ENCODE data around the gene PGBD2. TPM values are rescaled to one million over a fixed set of nuclear protein-coding genes. Genes with fewer than 3 reads are reported as not detected.
"Not testable (repeated sequence)": the region's sequence is repeated elsewhere in the genome, so short reads cannot be mapped to it uniquely, and the experiment has no call there.

PGBD2 gene
- total RNA-seq, 1 experiment from 2014 or later: 5.7 TPM

GRCh38 chr1:248938173-248938809 is 32.3 kb downstream of the PGBD2 start:
- not testable (repeated sequence) for BruUV-seq (replicated peaks)

GRCh38 chr1:248944134-248944999 is 38.3 kb downstream of the PGBD2 start:
- H3K4me3 ChIP-seq (ENCODE audit: low read depth, low read length, poor library complexity, severe bottlenecking); H3K9me3 ChIP-seq (ENCODE audit: low read depth, low read length, poor library complexity, severe bottlenecking); BruUV-seq (replicated peaks); H3K27me3 ChIP-seq (replicated peaks; ENCODE audit: insufficient read depth, low read depth, low read length, poor library complexity); DNase-seq (ENCODE audit: low spot score); CTCF ChIA-PET; POLR2A ChIA-PET (ENCODE audit: low non-redundant PET); H3K27ac ChIP-seq (ENCODE audit: low read depth, low read length, poor library complexity, severe bottlenecking); H3K4me1 ChIP-seq (ENCODE audit: insufficient read depth, low read length, poor library complexity, severe bottlenecking); intact Hi-C loops (cut with micrococcal nuclease; ENCODE audit: unreplicated experiment); H3K36me3 ChIP-seq (ENCODE audit: insufficient read depth, low read length, poor library complexity, severe bottlenecking): not testable (repeated sequence)

More at GRCh38 chr1:248938173-248938809, 32.3 kb downstream of the PGBD2 start:
- H3K4me3 ChIP-seq (ENCODE audit: low read depth, low read length, poor library complexity, severe bottlenecking); H3K36me3 ChIP-seq (ENCODE audit: insufficient read depth, low read length, poor library complexity, severe bottlenecking); POLR2A ChIA-PET (ENCODE audit: low non-redundant PET); intact Hi-C loops (cut with micrococcal nuclease; ENCODE audit: unreplicated experiment); CTCF ChIA-PET; H3K4me1 ChIP-seq (ENCODE audit: insufficient read depth, low read length, poor library complexity, severe bottlenecking); H3K27ac ChIP-seq (ENCODE audit: low read depth, low read length, poor library complexity, severe bottlenecking); H3K9me3 ChIP-seq (ENCODE audit: low read depth, low read length, poor library complexity, severe bottlenecking); DNase-seq (ENCODE audit: low spot score); H3K27me3 ChIP-seq (replicated peaks; ENCODE audit: insufficient read depth, low read depth, low read length, poor library complexity): not testable (repeated sequence)

GRCh38 chr1:248945000-248945423 is 39.0 kb downstream of the PGBD2 start:
- H3K27me3 ChIP-seq (replicated peaks; ENCODE audit: insufficient read depth, low read depth, low read length, poor library complexity); H3K4me1 ChIP-seq (ENCODE audit: insufficient read depth, low read length, poor library complexity, severe bottlenecking); CTCF ChIA-PET; H3K36me3 ChIP-seq (ENCODE audit: insufficient read depth, low read length, poor library complexity, severe bottlenecking); H3K9me3 ChIP-seq (ENCODE audit: low read depth, low read length, poor library complexity, severe bottlenecking); POLR2A ChIA-PET (ENCODE audit: low non-redundant PET); intact Hi-C loops (cut with micrococcal nuclease; ENCODE audit: unreplicated experiment); DNase-seq (ENCODE audit: low spot score); BruUV-seq (replicated peaks); H3K4me3 ChIP-seq (ENCODE audit: low read depth, low read length, poor library complexity, severe bottlenecking); H3K27ac ChIP-seq (ENCODE audit: low read depth, low read length, poor library complexity, severe bottlenecking): not testable (repeated sequence)

GRCh38 chr1:248945453-248945852 is 39.4 kb downstream of the PGBD2 start:
- CTCF ChIA-PET; BruUV-seq (replicated peaks); intact Hi-C loops (cut with micrococcal nuclease; ENCODE audit: unreplicated experiment); H3K36me3 ChIP-seq (ENCODE audit: insufficient read depth, low read length, poor library complexity, severe bottlenecking); H3K4me1 ChIP-seq (ENCODE audit: insufficient read depth, low read length, poor library complexity, severe bottlenecking); POLR2A ChIA-PET (ENCODE audit: low non-redundant PET); H3K27me3 ChIP-seq (replicated peaks; ENCODE audit: insufficient read depth, low read depth, low read length, poor library complexity); H3K4me3 ChIP-seq (ENCODE audit: low read depth, low read length, poor library complexity, severe bottlenecking); H3K9me3 ChIP-seq (ENCODE audit: low read depth, low read length, poor library complexity, severe bottlenecking); H3K27ac ChIP-seq (ENCODE audit: low read depth, low read length, poor library complexity, severe bottlenecking): not testable (repeated sequence)
- DNase-seq (ENCODE audit: low spot score): peak; percentile 28

GRCh38 chr1:248945856-248946416 is 39.9 kb downstream of the PGBD2 start:
- POLR2A ChIA-PET (ENCODE audit: low non-redundant PET); H3K36me3 ChIP-seq (ENCODE audit: insufficient read depth, low read length, poor library complexity, severe bottlenecking); H3K4me1 ChIP-seq (ENCODE audit: insufficient read depth, low read length, poor library complexity, severe bottlenecking); CTCF ChIA-PET; DNase-seq (ENCODE audit: low spot score); H3K9me3 ChIP-seq (ENCODE audit: low read depth, low read length, poor library complexity, severe bottlenecking); H3K27me3 ChIP-seq (replicated peaks; ENCODE audit: insufficient read depth, low read depth, low read length, poor library complexity); H3K4me3 ChIP-seq (ENCODE audit: low read depth, low read length, poor library complexity, severe bottlenecking); BruUV-seq (replicated peaks); intact Hi-C loops (cut with micrococcal nuclease; ENCODE audit: unreplicated experiment); H3K27ac ChIP-seq (ENCODE audit: low read depth, low read length, poor library complexity, severe bottlenecking): not testable (repeated sequence)

Other genes with a start within 250 kb of the PGBD2 start
- gene OR14I1, start 203.5 kb upstream of the PGBD2 start, total RNA-seq (2021): not detected in 2 replicates
- not detected in 2 replicates for gene LYPD8, start 150.5 kb upstream of the PGBD2 start, total RNA-seq (2021)
- 26.7 and 28.6 TPM in 2 replicates for gene SH3BP5L, start 80.3 kb upstream of the PGBD2 start, total RNA-seq (2021)
- 21.6 and 24.0 TPM in 2 replicates for gene ZNF672, start 68.0 kb upstream of the PGBD2 start, total RNA-seq (2021)
- gene ZNF692, start 47.1 kb upstream of the PGBD2 start, total RNA-seq (2021): 58.6 and 64.5 TPM in 2 replicates